GM12873 (cell line): ENCODE measurements around the gene MCC.

Experiments used
- CTCF ChIP-seq: IDR thresholded peaks from 2 replicates; pipeline ENCODE4 v1.5.1; 2012; ENCODE audit warnings: low read depth, mild to moderate bottlenecking, moderate library complexity, low read length, control low read depth; ENCODE audit not compliant: insufficient read depth; ENCODE audit errors: missing control alignments

Gene MCC

DNA sequence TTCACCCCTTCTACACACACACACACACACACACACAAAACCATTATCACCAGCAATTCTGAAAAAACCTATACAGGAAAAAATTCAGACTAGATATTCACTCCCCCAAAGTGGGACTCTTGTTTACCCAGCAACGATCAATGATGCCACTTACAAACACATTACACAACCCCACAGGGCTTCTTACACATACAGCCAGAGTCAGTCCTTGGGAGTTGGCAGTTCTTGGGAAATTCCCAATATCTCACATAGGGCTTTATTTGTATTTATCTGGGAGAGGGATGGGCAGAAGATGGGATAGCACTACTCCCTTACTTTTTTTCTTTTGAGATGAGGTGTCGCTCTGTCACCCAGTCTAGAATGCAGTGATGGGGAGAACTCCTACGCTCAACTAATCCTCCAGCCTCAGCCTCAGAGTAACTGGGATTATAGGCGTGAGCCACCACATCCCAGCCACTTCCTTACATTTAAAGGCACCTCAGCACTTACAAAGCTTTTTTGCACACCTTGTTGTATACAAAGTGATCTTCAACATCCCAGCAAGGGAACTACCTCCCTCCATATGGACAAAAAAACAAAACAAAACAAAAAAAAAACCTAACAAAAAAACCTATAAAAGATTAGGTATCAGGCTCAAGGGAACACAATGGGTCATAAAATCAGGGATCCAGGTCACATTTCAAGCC lies 221.9 kb downstream of the MCC start:
- TF ChIP-seq CTCF = no peak

GRCh38 chr5:113265190-113265589 lies 223.1 kb downstream of the MCC start:
- no peak for TF ChIP-seq CTCF

DNA sequence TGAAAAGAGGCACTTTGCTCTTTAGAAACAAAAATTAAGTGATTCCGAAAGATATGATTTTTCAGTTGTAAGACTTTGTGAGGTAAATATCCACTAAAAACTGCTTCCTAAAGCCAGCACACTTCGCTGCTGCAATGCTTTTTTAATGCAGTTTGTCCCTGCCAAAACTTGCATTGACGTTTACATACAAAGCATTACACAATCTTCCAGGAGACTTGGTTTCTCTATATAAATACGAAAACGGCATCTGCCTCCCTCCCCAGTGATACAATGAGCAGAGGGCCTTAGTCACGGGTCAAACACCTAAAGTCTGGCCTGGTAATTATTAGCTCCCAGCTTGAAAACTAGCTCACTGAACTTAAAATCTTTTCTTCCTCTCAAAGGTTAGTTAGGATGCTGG lies 224.2 kb downstream of the MCC start:
- no peak for TF ChIP-seq CTCF

DNA sequence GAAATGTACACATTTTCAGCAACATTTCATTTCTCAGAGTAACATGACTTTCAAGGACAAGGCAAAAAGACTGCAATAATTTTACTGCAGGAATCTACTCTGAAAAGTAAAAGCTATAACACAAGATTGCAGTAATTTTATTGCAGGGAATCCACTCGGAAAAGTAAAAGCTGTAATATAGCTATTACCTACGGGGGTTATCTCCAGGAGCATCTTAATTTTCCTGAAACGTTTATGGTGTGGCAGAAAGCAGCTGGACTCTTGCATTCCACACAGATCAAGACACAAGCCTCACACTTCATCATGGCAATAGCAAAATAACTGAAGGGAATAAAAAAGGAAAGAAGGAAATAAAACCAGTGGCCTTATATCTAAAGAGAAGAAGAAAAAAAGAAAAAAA lies 224.7 kb downstream of the MCC start:
- TF ChIP-seq CTCF = no peak

- TF ChIP-seq CTCF = no peak
Measured at GRCh38 chr5:113262674-113263073, 225.6 kb downstream of the MCC start.

GRCh38 chr5:113259034-113259433 lies 229.2 kb downstream of the MCC start:
- no peak for TF ChIP-seq CTCF

GRCh38 chr5:113257545-113257944 lies 230.7 kb downstream of the MCC start:
- TF ChIP-seq CTCF = no peak
